NK-92 (cell line): ENCODE measurements around the gene CAVIN4.

Experiments
- DNase-seq: peaks from one replicate; lab custom pipeline; 2025; ENCODE audit not compliant: unreplicated experiment; lab: John Stamatoyannopoulos, UW

CAVIN4 gene

GRCh38 chr9:100589582-100589981 lies 11.7 kb downstream of the CAVIN4 start:
- no peak for DNase-seq

GRCh38 chr9:100590481-100590880 lies 12.6 kb downstream of the CAVIN4 start:
- no peak for DNase-seq

- DNase-seq, result no peak
These were observed 13.3 kb downstream of the CAVIN4 start for GRCh38 chr9:100591139-100591538.

- no peak for DNase-seq
These were observed 13.9 kb downstream of the CAVIN4 start for GRCh38 chr9:100591639-100592412.

DNA sequence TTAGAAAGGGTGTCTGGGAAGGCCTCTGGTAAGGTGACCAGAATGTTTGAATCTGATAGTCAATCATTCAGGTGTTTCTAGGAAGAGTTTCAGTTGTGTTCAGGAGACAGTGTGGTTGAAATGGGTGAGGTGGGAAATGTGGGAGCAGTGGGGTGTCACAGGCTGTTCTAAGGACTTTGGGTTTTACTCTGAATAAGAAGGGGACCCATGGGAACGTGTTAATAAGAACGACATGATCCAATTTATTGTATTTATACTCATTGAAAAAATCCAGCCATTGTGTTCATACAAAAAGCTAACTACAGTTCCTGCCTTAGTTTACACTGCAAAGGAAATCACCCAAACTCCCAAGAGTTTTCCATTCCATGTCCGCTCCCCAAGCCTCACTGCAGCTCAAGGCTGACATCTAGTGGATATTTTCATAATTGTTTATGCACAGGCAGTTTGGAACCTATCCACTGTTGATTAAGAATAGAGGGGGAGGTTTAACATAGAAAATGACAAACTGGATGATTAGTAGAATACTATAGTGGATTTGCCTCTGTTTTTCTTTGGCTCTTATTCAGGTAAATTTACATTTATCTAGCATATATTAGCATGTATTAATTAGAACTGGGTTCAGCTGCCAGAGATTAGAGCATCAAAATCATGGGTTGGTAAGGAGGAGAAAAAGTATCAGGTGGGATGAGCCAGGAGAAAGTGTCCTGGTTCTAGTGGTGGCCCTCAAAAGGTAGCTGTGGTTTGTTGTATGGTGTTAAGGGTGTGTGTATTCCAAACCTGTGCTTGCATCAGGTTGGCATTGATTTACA lies 17.7 kb downstream of the CAVIN4 start:
- DNase-seq, result no peak

DNA sequence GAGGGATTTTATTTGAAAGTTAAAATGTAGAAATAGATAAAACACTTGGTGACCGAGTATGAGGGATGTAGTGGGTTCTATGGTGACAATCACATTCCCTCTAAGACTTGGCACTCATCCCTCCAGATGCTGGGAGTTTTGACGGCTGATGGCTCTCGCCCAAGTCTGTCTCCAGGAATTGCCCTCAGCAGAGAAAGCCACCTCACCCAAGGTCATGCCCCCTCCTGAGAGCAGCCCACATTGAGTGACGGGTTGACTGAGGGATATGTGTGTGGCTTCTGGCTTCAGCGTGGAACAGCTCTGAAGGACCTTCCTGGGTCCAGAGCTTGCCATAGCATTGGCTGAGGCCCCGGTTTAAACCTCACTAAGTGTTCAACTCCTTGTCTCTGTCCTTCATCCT lies 19.4 kb downstream of the CAVIN4 start:
- DNase-seq, result no peak

DNA sequence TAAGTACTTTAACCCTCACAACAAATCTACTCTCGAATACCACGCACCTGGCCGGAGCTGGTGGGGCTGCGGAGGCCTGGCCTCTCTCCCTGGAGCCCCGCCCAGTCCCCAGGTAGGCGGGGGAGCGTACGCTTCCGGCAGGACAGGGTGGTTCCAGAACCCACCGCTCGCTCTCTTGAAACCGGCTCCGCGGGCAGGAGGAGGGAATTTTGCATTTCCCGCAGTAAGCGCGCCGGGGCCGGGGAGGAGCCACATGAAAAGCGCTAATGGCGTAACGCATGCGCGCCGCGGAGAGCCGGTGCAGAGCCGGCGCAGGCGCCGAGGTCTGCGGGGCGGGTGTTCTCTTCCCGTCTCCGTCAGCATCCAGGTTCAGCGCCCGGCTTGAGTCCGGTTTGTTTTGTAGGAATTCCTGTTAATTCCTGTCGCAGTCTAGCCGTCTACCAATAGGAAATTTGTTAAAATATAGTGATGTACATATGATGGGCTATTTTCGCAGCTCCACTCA lies 20.8 kb downstream of the CAVIN4 start:
- no peak for DNase-seq

GRCh38 chr9:100600521-100601079 lies 22.7 kb downstream of the CAVIN4 start:
- DNase-seq, result no peak

DNA sequence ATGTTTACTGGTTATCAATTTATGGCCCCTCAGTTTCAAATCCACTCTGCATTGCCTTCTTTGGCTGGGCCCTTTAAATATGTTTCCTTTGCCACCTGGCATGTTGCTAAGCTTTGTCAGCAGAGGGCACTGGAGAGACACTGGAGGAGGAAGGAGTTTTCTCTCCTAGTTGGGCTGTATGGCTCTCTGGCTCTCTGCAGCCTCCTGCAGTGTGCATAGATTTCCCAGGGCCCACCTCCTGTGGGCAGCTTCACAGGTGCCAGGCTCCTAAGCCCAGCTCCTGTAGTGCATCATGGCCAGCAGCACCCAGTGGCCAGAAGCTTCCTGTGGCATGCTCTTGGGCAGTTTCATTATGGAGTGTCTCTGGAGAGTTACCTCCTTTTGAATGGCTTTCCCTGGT lies 23.3 kb downstream of the CAVIN4 start:
- DNase-seq, result no peak

- DNase-seq, result no peak
These were observed 24.5 kb downstream of the CAVIN4 start for GRCh38 chr9:100602342-100602801.

DNA sequence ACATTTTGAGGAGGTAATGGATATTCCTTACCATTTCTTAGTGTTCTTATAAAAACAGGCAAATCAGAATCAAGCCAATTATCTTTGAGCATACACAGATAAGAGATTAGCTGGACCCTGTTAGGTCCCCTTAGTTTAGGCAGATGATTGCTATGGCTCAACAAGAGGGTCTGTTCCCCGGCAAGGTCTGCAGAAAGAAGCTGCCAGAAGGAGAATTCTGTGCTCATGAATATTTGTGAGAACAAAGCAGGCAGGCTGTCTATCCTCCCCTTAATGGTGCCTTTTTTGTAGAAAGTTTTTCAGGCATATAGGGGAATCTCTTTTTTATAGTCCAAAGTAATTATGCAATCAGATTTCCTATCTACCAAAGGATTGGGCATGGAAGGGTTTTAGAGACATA lies 27.5 kb downstream of the CAVIN4 start:
- DNase-seq, result no peak

DNA sequence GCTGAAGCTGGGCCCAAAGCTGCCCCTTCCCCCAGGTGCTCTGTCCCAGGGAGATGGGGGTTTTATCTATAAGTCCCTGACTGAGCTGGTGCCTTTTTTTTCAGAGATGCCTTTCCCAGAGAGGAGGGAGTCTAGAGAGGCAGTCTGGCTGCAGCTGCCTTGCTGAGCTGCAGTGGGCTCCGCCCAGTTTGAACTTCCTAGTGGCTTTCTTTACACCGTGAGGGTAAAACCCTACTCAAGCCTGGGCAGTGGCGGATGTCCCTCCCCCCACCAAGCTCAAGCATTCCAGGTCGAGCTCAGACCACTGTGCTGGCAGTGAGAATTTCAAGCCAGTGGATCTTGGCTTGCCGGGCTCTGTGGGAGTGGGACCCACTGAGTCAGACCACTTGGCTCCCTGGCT lies 41.3 kb downstream of the CAVIN4 start:
- no peak for DNase-seq

DNA sequence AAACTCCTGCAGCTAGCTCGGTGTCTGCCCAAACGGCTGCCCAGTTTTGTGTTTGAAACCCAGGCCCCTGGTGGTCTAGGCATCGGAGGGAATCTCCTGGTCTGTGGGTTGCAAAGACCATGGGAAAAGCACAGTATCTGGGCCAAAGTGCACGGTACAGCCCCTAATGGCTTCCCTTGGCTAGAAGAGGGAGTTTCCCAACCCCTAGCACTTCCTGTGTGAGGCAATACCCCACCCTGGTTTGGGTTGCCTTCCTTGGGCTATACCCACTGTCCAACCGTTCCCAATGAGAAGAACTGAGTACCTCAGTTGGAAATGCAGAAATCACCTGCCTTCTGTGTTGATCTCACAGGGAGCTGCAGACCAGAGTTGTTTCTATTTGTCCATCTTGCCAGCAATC lies 41.8 kb downstream of the CAVIN4 start:
- DNase-seq, result no peak

DNA sequence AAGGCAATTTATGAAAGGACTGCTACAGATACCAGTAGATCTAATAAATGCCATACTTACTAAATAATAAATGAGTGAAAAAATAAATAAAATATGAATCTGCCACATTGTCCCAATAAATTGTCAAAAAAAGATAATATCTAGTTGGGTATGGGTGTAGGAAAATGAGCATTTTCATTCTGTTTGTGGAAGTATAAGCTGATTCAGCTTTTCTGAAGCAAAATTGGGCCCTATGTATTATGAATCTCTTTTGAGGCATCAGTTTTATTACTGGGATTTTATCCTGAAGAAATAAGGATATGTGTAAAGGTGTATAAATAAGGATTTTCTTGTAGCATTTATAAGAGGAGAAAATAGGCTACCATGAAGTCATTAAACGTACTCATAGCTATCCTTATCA lies 46.1 kb downstream of the CAVIN4 start:
- DNase-seq, result no peak

DNA sequence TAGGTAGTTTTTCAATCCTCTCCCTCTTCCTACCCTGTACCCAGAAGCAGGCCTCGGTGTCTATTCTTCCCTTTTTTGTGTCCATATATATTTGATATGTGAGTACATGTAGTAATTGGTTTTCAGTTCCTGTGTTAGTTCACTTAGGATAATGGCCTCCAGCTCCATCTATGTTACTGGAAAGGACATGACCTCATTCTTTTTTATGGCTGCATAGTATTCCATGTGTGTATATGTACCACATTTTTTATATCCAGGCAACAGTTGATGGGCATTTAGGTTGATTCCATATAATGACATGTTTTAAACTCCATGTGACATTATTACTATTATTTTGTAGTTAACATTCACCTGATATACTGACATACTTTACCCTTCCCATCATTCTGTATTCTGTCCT lies 49.1 kb downstream of the CAVIN4 start:
- DNase-seq, result no peak

DNA sequence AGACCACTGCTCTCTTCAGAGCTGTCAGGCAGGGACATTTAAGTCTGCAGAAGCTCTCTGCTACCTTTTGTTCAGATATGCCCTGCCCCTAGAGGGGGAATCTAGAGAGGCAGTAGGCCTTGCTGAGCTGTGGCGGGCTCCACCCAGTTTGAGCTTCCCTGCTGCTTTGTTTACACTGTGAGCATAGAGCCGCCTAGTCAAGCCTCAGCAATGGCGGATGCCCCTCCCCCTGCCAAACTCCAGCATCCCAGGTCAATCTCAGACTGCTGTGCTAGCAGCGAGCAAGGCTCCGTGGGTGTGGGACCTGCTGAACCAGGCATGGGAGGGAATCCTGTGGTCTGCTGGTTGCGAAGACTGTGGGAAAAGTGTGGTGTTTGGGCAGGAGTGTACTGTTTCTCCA lies 59.9 kb downstream of the CAVIN4 start:
- DNase-seq, result no peak
